Activated CD8-positive, alpha-beta memory T cell treated with anti-CD3 and anti-CD28 coated beads, Interleukin-2, amount 50 U/mL, for 1 hour (primary cell): ENCODE measurements around the gene TWIST2.

Experiments
- DNase-seq: peaks from one replicate; pipeline ENCODE4 v3.0.0-alpha.2; 2020; ENCODE audit errors: extremely low read depth

The TWIST2 gene

GRCh38 chr2:238904716-238905115, 56.8 kb downstream of the TWIST2 start:
- no peak for DNase-seq

DNA sequence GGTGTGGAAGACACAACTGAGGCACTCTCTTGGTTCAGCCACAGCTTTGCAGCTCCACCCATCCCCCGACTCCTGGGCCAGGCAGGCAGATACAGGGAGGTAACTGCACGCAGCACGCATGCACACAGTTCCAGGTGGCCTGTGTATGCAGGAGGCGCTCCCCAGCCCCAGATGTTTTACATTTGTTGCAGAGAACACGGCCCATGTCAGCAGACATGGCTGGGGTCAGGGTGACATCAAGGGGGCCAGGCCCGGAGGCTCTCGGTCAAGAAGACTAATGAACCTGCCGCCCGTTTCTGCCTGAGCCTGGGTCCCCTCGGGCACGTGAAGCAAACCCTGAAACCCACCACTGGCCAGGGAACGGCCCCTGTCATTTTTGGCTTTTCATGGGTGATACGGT, 57.3 kb downstream of the TWIST2 start:
- no peak for DNase-seq

- DNase-seq = no peak
These were observed 57.8 kb downstream of the TWIST2 start for GRCh38 chr2:238905644-238906043.

- DNase-seq = no peak
These were observed 58.5 kb downstream of the TWIST2 start for GRCh38 chr2:238906254-238906935.

DNA sequence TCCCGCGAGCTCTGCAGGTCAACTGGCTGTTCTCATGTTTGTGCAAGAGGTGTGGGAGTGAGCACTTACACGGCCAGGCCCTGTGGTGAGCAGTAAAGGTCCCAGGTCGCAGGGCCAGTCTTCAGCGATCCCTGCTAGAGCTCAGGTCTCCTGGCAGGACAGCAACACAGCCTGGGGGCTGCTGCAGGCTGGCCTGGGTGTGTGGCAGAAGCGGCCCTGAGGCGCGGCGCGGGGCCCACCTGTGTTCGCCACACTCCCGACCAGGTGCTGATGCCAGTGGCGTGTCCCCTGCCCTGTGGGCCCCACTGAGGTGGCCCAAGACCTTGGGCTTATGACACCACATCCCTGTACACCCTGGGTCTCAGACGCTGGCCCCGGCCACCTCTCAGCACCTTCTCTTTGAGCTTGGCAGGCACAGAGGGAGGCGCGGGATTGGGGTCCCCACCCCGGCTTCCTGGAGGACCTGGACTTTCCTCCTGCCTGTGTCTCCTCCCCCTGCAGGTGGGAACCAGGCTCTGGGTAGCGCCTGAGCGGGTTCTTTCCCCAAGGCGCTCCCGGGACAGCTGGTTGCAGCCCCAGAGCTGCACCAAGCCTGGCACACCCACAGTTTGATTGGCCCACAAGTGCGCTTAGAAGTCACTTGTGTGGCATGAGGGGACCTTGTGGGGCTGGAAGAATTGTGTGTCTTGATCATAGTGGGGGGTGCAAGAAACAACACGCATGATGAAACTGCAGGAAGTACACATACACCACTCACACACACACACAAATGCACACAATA, 59.2 kb downstream of the TWIST2 start:
- DNase-seq = no peak

GRCh38 chr2:238907717-238908173, 59.9 kb downstream of the TWIST2 start:
- no peak for DNase-seq

DNA sequence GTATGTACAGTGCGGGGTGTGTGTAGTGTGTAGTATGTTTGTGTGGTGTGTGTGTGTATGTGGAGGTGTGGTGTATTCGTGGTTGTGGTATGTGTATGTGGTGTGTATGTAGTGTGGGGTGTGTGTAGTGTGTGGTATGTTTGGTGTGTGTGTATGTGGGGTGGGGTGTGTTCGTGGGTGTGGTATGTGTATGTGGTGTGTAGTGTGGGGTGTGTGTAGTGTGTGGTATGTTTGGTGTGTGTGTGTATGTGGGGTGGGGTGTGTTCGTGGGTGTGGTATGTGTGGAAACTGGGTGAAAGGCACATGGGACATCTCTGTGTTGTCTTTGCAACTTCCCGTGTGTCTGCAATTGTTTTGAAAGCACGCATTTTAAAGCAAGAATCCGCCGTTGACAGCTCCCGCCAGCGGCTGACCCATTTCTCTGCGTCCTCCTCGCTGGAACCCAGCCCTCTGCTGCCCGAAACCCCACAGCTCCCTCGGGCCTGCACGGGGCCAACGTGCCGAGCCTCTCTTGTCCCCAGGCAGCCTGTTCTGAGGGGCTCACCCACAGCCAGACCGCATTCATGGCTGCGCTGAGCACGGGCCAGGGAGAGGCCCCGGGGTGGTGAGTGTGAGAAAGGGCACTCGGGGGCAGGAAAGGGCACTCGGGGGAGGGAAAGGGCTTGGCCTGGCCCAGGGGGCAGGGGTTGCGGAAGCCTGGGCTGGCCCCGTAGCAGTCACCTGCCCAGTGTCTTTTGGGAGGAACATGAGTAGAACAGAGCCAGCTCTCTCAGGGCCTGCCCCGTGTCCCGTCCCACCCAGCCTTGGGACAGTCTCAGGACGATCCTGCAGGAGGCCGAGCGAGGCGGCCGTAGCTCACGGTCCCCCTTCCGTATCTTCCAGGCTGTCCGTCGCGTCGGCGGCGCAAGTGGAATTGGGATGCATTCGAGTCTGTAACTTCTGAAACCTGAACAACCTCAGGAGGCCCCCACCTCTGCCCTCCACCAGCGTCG, 61.4 kb downstream of the TWIST2 start:
- no peak for DNase-seq

DNA sequence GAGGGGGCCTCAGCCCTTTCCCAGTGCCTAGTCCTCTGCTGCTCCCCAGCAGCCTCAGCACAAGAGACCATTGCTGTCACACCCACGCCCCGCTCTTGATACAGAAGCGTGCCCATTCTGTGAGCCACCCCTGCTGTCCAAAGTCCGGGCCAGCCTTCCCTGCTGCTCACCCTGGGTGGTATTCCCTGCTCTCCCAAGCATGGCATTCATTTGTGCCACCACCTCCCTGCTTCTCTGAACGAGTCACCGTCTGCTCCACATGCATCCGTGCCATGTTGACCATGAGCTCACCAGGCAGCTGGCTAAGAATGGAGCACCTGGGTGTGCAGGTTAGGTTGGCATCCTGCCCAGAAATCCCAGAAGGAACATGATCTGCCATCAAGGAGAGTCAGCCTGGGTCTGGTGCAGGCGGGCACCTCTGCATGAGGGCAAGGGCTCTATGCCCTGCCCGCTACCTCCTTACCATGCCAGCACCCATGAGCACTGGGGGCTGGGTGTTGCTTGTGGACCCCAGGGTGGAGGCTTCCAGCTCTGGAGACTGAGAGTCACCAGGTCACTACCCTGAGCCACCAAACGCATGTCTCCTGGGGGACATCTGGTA, 63.0 kb downstream of the TWIST2 start:
- DNase-seq = no peak

- DNase-seq = no peak
These were observed 63.7 kb downstream of the TWIST2 start for GRCh38 chr2:238911376-238912227.

GRCh38 chr2:238912228-238912915, 64.5 kb downstream of the TWIST2 start:
- no peak for DNase-seq

DNA sequence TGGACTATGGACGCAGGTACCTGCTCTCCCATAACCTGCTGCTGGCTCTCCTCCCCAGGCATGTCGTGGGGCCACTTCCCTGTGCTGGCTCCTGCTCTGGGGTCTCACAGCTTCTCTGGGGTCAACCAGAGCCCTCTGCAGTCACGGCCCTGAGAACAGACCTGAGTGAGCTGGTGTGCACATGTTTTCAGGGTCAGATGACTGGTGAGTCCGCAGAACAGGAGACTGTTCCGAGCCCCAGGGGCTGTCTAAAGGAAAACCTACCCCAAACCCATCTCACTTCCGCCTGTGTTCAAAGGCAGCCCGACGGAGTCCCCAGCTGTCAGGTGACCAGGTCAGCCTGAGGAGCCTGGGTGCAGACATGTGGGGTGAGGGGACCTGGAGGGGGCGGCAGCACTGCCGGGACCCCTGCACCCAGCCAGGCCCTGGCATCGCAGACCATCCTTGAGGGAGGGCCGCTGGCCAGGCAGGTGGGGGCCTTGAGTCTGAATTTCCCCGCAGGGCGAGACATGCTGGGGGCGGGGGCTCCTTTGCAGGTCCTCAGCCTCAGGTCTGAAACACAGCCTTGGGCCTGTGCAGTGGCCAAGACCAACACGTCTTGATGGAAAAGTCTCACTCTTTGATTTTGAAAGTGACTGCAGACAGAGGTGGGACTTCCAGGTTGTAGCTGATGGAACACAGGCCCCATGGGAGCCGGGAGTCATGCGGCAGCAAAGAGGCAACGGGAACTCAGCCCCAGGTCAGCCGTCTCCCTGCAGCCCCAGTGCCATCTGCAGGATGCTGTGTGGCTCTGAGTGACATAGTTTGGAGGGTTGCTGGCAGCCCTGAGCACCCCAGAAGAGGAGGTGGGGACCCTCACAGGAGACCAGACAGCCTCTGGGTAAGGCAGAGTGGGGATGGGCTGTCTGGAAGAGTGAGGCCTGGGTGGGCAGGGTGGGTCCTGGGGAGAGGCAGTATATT, 65.3 kb downstream of the TWIST2 start:
- no peak for DNase-seq

DNA sequence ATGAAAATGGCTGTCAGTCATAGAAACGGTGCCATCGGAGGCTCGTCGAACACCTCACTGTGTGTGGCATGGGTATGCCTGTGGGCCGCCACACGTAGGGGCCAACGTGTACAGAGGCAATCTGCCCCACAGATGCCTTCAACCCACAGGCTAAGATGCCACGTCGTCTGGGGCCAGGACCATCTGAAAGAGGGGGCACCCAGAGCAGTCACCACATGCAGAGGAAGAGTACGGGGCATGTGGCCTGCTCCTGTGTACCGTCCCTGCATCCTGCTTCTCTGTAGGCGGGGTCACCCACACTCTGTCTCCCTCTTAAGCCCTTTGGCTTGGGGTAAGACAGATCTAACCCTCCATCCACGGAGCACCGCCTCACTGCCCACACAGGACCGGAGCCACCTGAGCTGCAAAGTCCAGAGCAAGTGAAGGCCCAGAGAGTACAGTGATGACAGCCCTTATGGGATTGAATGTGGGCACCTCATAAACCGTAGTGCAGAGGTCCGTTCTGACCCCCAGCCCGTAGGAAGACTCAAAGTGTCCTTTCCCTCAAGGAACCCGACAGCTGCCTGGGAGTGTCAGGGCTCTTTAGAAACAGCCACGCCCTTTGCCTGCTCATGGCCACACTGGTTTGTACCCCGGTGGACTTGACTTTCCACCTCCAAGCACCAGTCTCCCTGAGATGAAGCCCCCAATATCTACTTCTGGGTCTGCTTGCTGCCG, 66.2 kb downstream of the TWIST2 start:
- no peak for DNase-seq

DNA sequence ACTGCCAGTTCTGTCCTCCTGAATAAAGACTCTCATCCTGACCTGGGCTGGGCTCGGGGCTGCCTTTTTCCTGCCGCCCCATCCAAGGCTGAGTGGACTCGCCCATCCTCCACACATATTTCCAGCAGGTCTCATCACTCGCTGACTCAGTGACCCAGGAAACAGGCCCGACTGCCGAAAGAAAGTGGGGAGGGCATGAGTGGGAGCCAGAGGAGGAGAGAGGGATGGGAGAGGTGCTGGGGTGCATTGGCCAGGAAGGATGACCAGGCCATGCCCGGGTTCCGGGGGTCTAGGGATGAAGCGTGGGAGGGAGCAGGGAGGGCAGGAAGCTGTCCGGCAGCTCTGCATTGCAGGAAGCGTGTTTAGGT, 66.7 kb downstream of the TWIST2 start:
- DNase-seq = no peak

DNA sequence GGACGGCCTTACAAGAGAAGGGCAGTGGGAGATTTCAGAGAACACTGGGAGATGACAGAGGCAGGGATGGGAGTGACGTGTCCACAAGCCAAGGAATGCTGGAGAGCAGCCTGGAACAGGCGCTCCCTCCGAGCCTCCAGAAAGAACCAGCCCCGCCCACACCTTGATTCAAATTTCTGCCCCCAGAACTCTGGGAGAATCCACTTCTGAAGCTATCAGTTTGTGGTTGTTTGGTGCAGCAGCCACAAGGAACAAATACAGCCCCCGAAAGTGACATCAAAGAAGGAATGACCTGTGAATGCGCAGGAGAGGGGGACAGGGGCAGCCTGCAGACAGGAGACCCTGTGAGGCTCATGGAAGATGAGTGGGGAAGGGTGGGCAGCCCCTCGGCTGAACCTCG, 67.3 kb downstream of the TWIST2 start:
- DNase-seq = no peak

DNA sequence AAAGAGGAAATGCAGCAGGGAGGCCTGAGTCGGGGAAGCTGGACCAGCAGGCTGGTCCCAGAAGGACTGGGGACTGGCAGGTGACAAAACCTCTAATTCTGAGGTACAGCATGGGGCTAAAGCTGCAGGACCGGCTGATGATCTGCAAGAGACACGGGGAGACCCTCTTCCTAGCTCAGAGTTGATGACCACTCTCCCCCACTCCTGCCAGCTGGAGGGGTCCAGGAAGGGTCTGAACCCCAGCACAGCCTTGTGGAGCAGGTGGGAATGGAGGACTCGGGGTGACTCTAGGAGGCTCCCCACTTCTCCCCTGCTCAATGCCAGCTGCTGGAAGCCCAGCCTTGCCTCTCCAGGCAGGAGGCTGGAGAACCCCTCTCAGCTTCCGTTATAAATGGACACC, 67.7 kb downstream of the TWIST2 start:
- no peak for DNase-seq

- DNase-seq = no peak
These were observed 68.4 kb downstream of the TWIST2 start for GRCh38 chr2:238916176-238916874.

DNA sequence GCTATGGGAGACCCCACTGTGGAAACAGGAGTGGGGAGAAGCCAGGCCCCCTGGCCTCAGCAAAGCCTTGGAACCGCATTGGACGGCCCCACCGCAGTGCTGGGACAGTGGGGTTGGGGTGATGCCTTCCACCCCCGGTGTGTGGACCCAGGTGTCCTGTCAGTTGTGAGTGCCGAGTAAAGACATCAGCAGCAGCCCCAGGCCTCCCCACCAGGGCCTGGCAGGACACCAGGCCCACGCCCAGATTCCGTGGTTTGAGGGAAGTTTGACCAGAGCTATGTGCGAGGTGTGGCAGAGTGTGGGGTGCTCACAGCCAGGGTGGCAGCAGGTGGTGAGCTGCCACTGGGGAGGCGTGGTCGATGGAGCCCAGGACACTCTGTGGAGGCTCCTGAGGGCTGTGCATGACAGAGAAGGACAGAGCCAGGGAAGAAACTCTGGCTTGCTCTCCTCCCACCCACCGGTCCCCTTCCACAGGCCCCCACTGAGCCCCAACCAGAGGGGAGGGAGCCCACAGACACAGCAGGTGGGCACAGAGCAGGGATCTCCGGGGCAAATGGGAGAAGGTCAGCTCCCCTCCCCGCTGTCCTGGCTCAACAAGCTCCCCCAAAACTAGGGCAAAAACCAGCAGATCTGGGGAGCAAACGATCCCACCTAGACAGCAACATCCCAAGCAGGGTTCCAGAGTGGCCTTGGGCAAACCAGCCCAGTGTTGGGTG, 69.1 kb downstream of the TWIST2 start:
- DNase-seq = no peak
